Activated naive CD4-positive, alpha-beta T cell treated with anti-CD3 and anti-CD28 coated beads, Interleukin-2, amount 50 U/mL, for 72 hours (primary cell): ENCODE measurements around the gene SLC9A3. TPM values are rescaled to one million over a fixed set of nuclear protein-coding genes. Genes with fewer than 3 reads are reported as not detected.
A peak's percentile ranks its signal among the peaks of the same experiment; 100 is the strongest.
"Not testable (repeated sequence)": the region's sequence is repeated elsewhere in the genome, so short reads cannot be mapped to it uniquely, and the experiment has no call there.

Experiments used
- ATAC-seq, 2 donors: fragments of 150-1000 bp; cut with Tn5 transposase; 2 replicates each; pipeline ENCODE4 v1.10.0; 2021; ENCODE audit warnings: mild to moderate bottlenecking in 2 of 2, moderate library complexity in 2 of 2
- DNase-seq, 2 donors: peaks; one replicate each; pipeline ENCODE4 v3.0.0; 2021 to 2022; ENCODE audit warnings: low spot score in 2 of 2
- H3K27ac Mint-ChIP-seq, 2 donors: one replicate each; pipeline ENCODE4 v1.8.0; 2022; ENCODE audit warnings: mild to moderate bottlenecking in 2 of 2, mixed read lengths in 2 of 2
- H3K36me3 Mint-ChIP-seq, 2 donors: one replicate each; pipeline ENCODE4 v1.8.0; 2022; ENCODE audit warnings: mixed read lengths in 2 of 2
- H3K9me3 Mint-ChIP-seq, 2 donors: one replicate each; pipeline ENCODE4 v1.8.0; 2022; ENCODE audit warnings: mixed read lengths in 2 of 2
- total RNA-seq, 2 donors: library from RNA; stranded (reverse); gene quantifications; one replicate each; pipeline ENCODE4 v1.2.3, GENCODE V29; 2022

Gene SLC9A3
- total RNA-seq, 2 donors from 2014 or later, result 1.6 to 2.0 TPM

GRCh38 chr5:558871-559503, 34.7 kb upstream of the SLC9A3 start:
- Mint-ChIP-seq H3K36me3 (no peaks in the 10 kb centered on the region), H3K9me3 (no peaks in the 10 kb centered on the region), H3K27ac (no peak overlapping the region)
- DNase-seq (no peak), ATAC-seq (no peak)

DNA sequence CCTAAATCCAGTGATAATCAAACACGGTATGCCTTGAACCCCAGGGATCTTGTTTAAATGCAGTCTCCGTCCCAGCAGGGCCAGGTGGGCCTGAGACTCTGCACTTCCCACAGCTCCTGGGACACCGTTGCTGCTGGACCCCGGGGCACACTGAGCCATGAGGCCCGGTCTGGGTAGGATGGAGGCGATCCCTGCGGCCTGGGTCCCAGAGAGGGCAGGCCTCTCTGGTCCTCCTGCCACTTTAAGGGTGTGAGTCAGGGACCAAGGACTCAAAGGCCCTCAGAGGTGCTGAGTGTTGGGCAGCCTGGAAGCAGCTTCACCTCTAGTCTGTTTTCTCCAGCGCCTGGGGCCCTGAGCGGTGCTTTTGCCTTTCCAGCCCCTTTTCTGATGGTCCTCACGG, 34.1 kb upstream of the SLC9A3 start:
- H3K36me3 Mint-ChIP-seq, result no peaks in the 10 kb centered on the region
- H3K27ac Mint-ChIP-seq, result no peak overlapping the region
- DNase-seq (no peak), ATAC-seq (no peak)
- H3K9me3 Mint-ChIP-seq, result no peaks in the 10 kb centered on the region

GRCh38 chr5:557917-558316, 33.7 kb upstream of the SLC9A3 start:
- not testable (repeated sequence) for H3K27ac Mint-ChIP-seq, ATAC-seq, DNase-seq, H3K36me3 Mint-ChIP-seq, H3K9me3 Mint-ChIP-seq

DNA sequence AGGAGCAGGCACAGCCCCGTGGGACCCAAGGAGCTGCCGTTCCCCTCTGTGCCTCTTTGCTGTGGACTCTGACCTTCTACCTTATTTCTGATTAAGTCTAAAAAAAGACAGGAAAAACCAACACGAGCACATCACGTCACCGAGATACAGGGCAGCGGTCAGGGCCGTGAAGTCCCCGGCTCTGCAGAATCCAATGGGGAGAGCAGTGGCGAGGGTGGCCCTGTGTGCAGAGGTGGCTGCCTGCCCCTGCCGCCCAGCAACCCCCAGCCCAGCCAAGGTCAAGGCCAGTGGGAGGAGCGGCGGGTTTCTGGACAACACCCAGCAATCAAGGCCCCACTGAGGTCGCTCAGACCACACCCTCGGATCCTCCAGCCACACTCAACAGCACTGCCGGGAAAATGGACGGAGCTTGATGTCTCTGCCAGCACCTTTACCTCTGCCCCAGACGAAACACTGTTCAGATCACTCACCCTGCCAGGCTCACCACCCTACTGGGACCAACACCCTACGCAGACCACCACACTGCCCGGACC, 32.7 kb upstream of the SLC9A3 start:
- H3K27ac Mint-ChIP-seq, result no peak overlapping the region
- DNase-seq, result no peak
- H3K9me3 Mint-ChIP-seq, result no peaks in the 10 kb centered on the region

GRCh38 chr5:555058-555623, 30.9 kb upstream of the SLC9A3 start:
- DNase-seq (no peak), ATAC-seq (no peak)
- no peaks in the 10 kb centered on the region for H3K36me3 Mint-ChIP-seq
- H3K27ac Mint-ChIP-seq, result no peak overlapping the region
- peaks cover 0 to 4% of the 10 kb centered on the region in 2 donors for H3K9me3 Mint-ChIP-seq

More for the DNA sequence above, 32.7 kb upstream of the SLC9A3 start:
- no peak for ATAC-seq
- H3K36me3 Mint-ChIP-seq, result no peaks in the 10 kb centered on the region

DNA sequence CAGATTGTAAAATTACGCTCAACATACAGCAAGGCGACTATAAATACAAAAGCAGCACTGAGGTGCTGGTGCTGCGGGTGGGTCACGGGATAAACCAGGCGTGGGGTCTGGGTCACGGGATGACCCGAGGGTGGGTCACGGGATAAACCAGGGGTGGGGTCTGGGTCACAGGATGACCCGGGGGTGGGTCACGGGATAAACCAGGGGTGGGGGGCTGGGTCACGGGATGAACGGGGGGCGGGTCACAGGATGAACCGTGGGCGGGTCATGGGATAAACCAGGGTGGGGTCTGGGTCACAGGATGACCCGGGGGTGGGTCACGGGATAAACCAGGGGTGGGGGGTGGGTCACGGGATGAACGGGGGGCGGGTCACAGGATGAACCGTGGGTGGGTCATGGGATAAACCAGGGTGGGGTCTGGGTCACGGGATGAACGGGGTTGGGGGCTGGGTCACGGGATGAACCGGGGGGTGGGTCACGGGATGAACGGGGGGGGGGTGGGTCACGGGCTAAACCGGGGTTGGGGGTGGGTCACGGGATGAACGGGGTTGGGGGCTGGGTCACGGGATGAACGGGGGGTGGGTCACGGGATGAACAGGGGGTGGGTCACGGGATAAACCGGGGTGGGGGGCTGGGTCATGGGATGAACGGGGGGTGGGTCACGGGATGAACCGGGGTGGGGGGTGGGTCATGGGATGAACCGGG, 30.2 kb upstream of the SLC9A3 start:
- no peak overlapping the region for H3K27ac Mint-ChIP-seq
- H3K9me3 Mint-ChIP-seq, result peaks cover 0 to 4% of the 10 kb centered on the region in 2 donors
- H3K36me3 Mint-ChIP-seq, result no peaks in the 10 kb centered on the region
- no peak for ATAC-seq
- no peak for DNase-seq

DNA sequence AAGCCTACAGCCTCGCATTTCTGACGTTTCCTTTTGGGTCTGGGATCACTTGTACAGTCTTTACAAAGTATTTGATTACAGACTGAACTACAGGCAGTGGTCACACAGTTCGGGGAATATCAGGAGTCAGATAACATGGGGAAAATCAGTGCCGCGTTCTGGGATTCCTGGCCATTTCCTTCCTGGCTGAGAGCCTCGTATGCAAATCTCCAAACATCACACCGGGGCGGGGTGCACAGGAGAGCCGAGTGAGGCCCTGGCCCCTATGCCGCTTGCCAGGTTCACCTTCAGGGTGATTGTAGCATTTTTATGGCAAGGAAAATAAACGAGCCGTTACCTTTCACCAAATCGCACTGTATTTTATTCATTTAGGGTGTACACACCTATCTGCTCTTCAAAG, 29.6 kb upstream of the SLC9A3 start:
- Mint-ChIP-seq H3K9me3 (peaks cover 0 to 4% of the 10 kb centered on the region in 2 donors), H3K27ac (no peak overlapping the region), H3K36me3 (no peaks in the 10 kb centered on the region)
- DNase-seq (no peak), ATAC-seq (no peak)

DNA sequence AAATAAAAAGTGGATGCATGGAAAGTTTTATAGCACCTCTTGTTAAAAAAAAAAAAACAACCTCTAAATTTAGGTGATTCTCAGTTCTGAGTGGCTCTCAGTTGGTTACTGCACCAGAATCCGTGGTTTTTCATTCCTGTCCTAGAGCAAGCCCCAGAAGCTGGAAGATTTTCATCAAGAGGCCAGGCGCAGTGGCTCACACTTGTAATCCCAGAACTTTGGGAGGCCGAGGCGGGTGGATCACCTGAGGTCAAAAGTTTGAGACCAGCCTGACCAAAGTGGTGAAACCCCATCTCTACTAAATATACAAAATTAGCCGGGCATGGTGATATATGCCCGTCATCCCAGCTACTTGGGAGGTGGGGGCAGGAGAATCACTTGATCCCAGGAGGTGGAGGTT, 27.2 kb upstream of the SLC9A3 start:
- DNase-seq, result no peak
- no peak for ATAC-seq
- H3K27ac Mint-ChIP-seq, result no peak overlapping the region
- no peaks in the 10 kb centered on the region for H3K36me3 Mint-ChIP-seq
- H3K9me3 Mint-ChIP-seq, result peaks cover 0 to 4% of the 10 kb centered on the region in 2 donors

DNA sequence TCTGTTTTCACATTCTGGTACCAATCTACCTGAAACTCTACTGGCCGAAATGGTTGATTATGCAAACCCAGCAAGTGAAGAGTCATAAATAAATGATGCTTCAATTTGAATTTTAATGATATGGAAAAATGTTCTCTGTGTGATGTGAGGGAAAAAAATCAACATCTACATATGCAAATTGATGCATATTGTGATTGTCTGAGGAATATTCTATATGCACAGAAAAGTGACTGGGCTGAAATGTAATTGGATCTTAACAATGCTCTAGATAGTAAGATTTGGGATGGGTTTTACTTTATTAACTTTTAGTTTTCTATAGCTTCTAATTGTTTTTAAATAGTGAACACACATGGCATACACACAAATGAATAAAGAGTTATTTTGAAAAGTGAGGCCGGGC, 25.0 kb upstream of the SLC9A3 start:
- peaks cover 0 to 4% of the 10 kb centered on the region in 2 donors for H3K9me3 Mint-ChIP-seq
- ATAC-seq (no peak), DNase-seq (no peak)
- no peak overlapping the region for H3K27ac Mint-ChIP-seq
- no peaks in the 10 kb centered on the region for H3K36me3 Mint-ChIP-seq

GRCh38 chr5:548256-548655, 24.0 kb upstream of the SLC9A3 start:
- DNase-seq (no peak), ATAC-seq (no peak)
- Mint-ChIP-seq H3K36me3 (no peaks in the 10 kb centered on the region), H3K9me3 (peaks cover 0 to 4% of the 10 kb centered on the region in 2 donors), H3K27ac (no peak overlapping the region)

GRCh38 chr5:547086-547924, 23.1 kb upstream of the SLC9A3 start:
- Mint-ChIP-seq H3K36me3 (no peaks in the 10 kb centered on the region), H3K9me3 (peaks cover 0 to 4% of the 10 kb centered on the region in 2 donors), H3K27ac (no peak overlapping the region)
- DNase-seq (peak in 1 of 2 donors; percentile 50), ATAC-seq (no peak)

DNA sequence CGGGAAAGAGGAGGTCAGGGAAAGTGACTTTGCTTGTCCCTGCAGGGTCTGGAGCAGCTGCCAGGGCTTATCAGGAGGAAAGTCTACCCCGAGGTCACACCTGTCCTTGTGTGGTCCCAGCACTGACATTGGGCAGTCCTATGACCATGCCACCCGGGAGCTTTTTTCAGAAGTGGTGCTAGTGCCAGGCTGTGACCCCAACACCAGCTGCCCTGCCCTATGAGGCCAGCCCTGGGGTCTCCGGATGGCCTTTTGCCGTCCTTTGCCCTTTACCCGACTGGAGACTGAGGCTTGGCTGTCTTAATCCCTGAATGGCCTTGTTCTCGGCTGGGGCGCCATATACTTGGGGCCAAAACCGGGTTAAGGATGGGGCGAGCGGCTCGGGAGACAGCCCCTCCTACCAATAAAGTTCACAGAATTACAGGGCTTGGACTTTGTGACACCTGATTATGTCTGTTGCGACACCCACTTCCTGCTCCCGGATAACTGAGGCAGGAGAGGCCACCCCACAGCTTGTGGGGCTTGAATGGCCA, 22.2 kb upstream of the SLC9A3 start:
- Mint-ChIP-seq H3K27ac (no peak overlapping the region), H3K36me3 (no peaks in the 10 kb centered on the region), H3K9me3 (peaks cover 0 to 4% of the 10 kb centered on the region in 2 donors)
- DNase-seq (peak; percentile 2 to 46), ATAC-seq (no peak)

DNA sequence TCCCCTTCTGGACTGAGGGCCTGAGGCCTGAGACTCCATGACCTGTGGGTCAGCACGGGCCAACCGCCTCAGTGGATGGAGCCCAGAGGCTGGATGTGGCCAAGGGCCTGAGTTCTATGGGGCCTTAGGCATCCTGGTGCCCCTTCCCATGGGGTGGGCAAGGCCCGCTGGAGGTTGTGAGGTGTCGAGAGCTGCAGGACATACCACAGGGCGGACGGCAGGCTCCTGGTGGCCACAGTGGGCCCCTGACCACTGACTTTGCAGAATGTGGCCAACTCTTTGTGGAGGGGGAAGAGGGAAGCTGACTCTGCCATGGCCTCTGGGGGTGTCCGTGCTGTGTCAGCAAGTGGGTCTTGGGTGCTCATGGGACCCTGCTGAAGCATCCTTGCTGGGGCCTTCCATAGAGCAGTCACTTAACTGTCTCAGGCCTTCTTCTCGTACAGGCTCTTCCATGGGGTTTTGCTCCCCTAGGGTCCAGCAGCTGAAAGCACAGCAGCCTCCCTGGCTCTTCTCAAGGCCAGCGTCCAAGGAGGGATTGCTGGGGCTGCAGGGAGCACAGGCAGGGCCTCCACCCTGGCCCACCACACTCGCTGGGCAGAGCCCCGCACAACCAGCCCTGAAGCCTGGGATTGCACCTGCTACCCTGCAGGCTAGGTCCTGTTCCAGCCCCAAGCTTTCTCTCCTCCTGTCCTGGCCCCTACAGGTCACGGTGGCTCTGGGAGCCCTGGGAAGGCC, 21.6 kb upstream of the SLC9A3 start:
- DNase-seq (peak; percentile 1 to 50), ATAC-seq (no peak)
- peaks cover 0 to 2% of the 10 kb centered on the region in 2 donors for H3K9me3 Mint-ChIP-seq

DNA sequence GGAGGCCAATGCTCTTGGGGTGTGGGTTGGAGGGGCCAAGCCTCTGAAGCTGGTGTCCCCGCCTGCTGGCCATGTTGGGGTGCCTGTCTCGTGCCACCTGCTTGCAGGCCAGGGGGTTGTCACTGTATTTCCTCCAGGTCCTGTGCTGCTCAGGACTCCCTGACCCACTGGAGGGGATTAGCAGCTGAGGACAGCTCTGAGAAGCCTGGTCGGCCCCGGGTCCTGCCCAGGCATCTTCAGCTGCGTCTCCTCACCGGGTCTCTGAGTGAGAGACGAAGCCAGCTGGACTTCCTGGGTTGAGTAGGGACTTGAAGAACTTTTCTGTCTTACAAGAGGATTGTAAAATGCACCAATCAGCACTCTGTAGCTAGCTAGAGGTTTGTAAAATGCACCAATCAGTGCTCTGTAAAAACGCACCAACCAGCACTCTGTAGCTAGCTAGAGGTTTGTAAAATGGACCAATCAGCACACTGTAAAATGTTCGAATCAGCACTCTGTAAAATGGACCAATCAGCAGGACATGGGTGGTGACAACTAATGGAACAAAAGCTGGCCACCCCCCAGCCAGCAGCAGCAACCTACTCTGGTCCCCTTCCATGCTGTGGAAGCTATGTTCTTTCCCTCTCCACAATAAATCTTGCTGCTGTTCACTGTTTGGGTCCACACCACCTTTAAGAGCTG, 20.6 kb upstream of the SLC9A3 start:
- Mint-ChIP-seq H3K9me3 (no peaks in the 10 kb centered on the region), H3K36me3 (no peaks in the 10 kb centered on the region), H3K27ac (no peak overlapping the region)
- DNase-seq (no peak), ATAC-seq (no peak)

More for the DNA sequence above, 21.6 kb upstream of the SLC9A3 start:
- no peaks in the 10 kb centered on the region for H3K36me3 Mint-ChIP-seq
- no peak overlapping the region for H3K27ac Mint-ChIP-seq
